Measurements from ENCODE around the gene REXO1.
A peak's percentile ranks its signal among the peaks of the same experiment; 100 is the strongest.
"Not testable (repeated sequence)": the region's sequence is repeated elsewhere in the genome, so short reads cannot be mapped to it uniquely, and the experiment has no call there.

DNA sequence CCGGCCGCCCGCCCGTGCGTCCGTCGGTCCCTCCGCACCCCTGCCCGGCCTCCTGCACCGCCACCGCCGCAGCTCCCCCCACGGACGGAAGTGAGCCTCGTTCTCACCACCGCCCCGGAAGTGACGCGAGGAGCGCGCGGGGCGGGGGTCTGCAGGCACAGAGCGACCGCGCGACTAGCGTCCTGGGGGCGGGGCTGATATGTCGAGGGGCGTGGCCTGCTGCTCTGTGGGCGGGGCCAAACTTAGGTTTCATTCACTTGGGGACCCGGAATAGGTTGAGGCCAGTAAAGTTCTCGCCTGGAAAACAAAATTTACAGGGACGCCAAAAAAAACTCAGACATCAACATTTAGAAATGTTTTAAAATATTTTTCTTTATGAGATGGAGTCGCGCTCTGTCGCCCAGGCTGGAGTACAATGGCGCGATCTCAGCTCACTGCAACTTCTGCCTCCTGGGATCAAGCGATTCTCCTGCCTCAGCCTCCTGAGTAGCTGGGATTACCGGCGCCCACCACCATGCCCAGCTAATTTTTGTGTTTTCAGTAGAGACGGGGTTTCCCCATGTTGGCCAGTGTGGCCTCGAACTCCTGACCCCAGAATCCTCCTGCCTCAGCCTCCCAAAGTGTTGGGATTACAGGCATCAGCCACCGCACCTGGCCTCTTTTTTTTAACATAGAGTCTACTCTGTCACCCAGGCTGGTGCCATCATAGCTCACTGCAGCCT, 37.3 kb upstream of the REXO1 start, which contains the start of gene ABHD17A:
- not testable (repeated sequence) for TF ChIP-seq EZH2 (IDR thresholded peaks at IDR 0.05)
- peak; percentile 61; the same call in 1 of the 2 replicates for TF ChIP-seq POLR2AphosphoS5 (IDR thresholded peaks at IDR 0.05; ENCODE audit: borderline replicate concordance, low read depth, low read length)
- TF ChIP-seq FOXP2 (optimal IDR thresholded peaks at IDR 0.05; ENCODE audit: control extremely low read depth, extremely low read length, insufficient read depth), result peak; percentile 81
